Measurements from ENCODE around the gene BHMT2. TPM values are rescaled to one million over a fixed set of nuclear protein-coding genes. Genes with fewer than 3 reads are reported as not detected.

Gene BHMT2
- total RNA-seq, 1 experiment from 2014 or later, result not detected

- Histone ChIP-seq H2BK5ac (ENCODE audit: insufficient read length, low read length) (no peak overlapping the region), H3K9ac (ENCODE audit: extremely low read depth, insufficient read length, low read length) (no peak overlapping the region), H3K18ac (ENCODE audit: insufficient read length, low read depth, low read length) (no peak overlapping the region), H4K8ac (replicated peaks; ENCODE audit: insufficient read length, low read depth, low read length) (no peak overlapping the region), H3K79me2 (ENCODE audit: insufficient read depth, low read length) (no peaks in the 10 kb centered on the region), H2BK120ac (ENCODE audit: low read depth, low read length, poor library complexity, severe bottlenecking) (no peak overlapping the region), H3T11ph (ENCODE audit: low read length) (no peak overlapping the region), H3K56ac (ENCODE audit: insufficient read length, low read depth, low read length) (no peak overlapping the region), H2AFZ (ENCODE audit: low read length) (no peak overlapping the region), H3K9me3 (ENCODE audit: control insufficient read depth, low read depth, low read length) (no peaks in the 10 kb centered on the region), H4K91ac (ENCODE audit: insufficient read length, low read depth, low read length) (no peak overlapping the region), H2BK20ac (ENCODE audit: low read depth, low read length, poor library complexity, severe bottlenecking) (no peak overlapping the region), H3K14ac (ENCODE audit: insufficient read depth, low read length) (no peak overlapping the region), H3K4ac (ENCODE audit: low read depth, low read length) (no peak overlapping the region), H2BK15ac (ENCODE audit: low read depth, low read length) (no peak overlapping the region), H2BK12ac (ENCODE audit: insufficient read length, low read depth, low read length) (no peak overlapping the region), H3K79me1 (ENCODE audit: insufficient read depth, low read depth, low read length, poor library complexity, severe bottlenecking) (no peaks in the 10 kb centered on the region), H4K20me1 (ENCODE audit: control insufficient read depth, insufficient read depth, insufficient read length) (no peaks in the 10 kb centered on the region), H3K23me2 (ENCODE audit: insufficient read length, low read depth, low read length, poor library complexity, severe bottlenecking) (no peaks in the 10 kb centered on the region), H2AK5ac (ENCODE audit: insufficient read length, low read length) (no peak overlapping the region), H3K27ac (ENCODE audit: insufficient read length, low read depth, low read length) (no peak overlapping the region), H3K23ac (ENCODE audit: insufficient read length, low read depth, low read length) (no peak overlapping the region), H3K4me1 (ENCODE audit: insufficient read depth, low read length) (no peaks in the 10 kb centered on the region), H4K5ac (ENCODE audit: insufficient read length, low read depth, low read length) (no peak overlapping the region), H3K4me2 (ENCODE audit: insufficient read depth, insufficient read length, low read length) (no peak overlapping the region), H3K27me3 (ENCODE audit: insufficient read depth, low read length) (no peaks in the 10 kb centered on the region)
- Mint-ChIP-seq H3K4me1 (peaks cover 5 to 14% of the 10 kb centered on the region in 2 experiments), H3K9me3 (no peaks in the 10 kb centered on the region; a peak in 1 of 5 replicates), H3K27me3 (ENCODE audit: low read depth) (peaks cover 3% of the 10 kb centered on the region; the same call in 1 of the 2 replicates), H3K27ac (no peak overlapping the region), H3K36me3 (ENCODE audit: insufficient read depth in 1 of 3, low read depth in 3 of 3) (no peaks in the 10 kb centered on the region), H3K4me3 (no peak overlapping the region)
- TF ChIP-seq, protein P1, sequence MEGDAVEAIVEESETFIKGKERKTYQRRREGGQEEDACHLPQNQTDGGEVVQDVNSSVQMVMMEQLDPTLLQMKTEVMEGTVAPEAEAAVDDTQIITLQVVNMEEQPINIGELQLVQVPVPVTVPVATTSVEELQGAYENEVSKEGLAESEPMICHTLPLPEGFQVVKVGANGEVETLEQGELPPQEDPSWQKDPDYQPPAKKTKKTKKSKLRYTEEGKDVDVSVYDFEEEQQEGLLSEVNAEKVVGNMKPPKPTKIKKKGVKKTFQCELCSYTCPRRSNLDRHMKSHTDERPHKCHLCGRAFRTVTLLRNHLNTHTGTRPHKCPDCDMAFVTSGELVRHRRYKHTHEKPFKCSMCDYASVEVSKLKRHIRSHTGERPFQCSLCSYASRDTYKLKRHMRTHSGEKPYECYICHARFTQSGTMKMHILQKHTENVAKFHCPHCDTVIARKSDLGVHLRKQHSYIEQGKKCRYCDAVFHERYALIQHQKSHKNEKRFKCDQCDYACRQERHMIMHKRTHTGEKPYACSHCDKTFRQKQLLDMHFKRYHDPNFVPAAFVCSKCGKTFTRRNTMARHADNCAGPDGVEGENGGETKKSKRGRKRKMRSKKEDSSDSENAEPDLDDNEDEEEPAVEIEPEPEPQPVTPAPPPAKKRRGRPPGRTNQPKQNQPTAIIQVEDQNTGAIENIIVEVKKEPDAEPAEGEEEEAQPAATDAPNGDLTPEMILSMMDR (conservative IDR thresholded peaks at IDR 0.05), result no peak
- DNase-seq, result no peak
Measured at GRCh38 chr5:79056847-79057246, 12.7 kb upstream of the BHMT2 start.

All from H9 (cell line).